CD4-positive, alpha-beta T cell treated with Interleukin-4 for 4 hours (primary cell): ENCODE measurements around the gene MAGI2.
"Not testable (repeated sequence)": the region's sequence is repeated elsewhere in the genome, so short reads cannot be mapped to it uniquely, and the experiment has no call there.

Source experiments
- DNase-seq: peaks from one replicate; pipeline ENCODE4 v3.0.0-alpha.2; 2020

Gene MAGI2

DNA sequence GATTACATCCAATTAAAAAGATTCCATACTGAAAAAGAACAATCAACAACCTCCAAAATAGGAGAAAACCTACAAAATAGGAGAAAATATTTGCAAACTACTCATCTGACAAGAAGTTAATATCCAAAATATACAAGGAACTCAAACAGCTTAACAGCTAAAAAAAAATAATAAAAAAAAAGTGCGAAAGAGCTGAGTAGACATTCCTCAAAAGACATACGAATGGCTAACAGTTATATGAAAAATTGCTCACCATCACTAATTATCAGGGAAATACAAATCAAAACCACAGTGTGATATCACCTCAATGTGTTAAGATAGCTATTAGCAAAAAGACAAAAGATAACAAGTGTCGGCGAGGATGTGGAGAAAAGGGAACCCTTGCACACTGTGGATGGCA lies 1204.6 kb downstream of the MAGI2 start:
- DNase-seq: no peak

DNA sequence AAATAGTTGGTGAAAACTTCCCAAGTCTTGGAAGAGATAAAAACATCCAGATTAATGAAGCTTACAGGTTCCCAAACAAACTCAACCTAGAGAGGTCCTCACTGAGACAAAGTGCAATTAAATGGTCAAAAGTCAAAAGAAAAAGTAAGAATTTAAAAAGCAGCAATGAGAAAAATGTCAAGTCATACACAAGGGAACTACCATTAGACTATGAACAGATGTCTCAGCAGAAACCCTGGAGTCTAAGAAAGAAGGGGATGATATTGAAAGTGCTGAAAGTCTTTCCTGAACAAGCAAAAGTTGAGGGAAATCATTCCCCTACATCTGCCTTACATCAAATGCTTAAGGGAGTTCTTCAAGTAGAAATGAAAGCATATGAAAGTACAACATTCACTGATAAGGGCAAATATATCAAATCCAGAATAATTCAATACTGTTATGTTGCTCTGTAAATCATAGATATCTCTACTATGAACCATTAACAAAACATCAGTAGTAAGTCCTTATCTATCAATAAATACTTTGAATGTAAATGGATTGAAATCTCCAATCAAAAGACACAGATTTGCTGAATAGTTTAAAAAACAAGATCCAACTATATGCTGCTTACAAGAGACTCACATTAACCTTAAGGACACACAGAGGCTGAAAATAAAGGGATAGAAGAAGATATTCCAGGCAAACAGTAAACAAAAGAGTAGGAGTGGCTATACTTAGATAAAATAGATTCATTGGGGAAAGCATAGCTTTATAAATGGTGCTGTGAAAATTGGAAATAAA lies 1205.4 kb downstream of the MAGI2 start:
- DNase-seq: no peak

DNA sequence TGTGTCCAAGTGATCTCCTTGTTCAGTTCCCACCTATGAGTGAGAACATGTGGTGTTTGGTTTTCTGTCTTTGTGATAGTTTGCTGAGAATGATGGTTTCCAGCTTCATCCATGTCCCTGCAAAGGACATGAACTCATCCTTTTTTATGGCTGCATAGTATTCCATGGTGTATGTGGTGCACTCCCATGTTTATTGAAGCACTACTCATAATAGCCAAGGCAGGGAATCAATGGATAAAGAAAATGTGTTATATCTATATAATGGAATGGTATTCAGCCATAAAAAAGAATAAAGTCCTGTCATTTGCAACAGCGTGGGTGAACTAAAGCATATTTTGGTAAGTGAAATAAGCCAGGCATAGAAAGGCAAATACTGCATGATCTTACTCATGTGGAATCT lies 1213.3 kb downstream of the MAGI2 start:
- DNase-seq: not testable (repeated sequence)

DNA sequence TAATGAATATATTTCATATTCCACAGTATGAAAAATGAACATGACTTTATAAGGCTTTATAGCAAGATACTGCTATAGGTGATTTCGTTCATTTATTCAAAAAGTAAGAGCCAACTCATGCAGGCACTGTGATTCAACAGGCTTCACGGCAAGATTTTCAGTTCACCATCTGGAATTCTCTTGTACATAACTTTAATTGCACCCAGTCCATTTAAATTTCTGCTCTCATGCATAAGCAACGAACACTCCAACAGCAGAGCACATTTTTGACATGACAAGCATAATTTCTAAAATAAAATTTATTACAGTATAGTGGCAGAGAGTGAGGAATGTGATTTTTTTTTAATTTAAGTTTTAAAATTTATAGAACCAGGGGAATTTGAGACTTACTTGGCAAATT lies 1218.8 kb downstream of the MAGI2 start:
- no peak for DNase-seq

DNA sequence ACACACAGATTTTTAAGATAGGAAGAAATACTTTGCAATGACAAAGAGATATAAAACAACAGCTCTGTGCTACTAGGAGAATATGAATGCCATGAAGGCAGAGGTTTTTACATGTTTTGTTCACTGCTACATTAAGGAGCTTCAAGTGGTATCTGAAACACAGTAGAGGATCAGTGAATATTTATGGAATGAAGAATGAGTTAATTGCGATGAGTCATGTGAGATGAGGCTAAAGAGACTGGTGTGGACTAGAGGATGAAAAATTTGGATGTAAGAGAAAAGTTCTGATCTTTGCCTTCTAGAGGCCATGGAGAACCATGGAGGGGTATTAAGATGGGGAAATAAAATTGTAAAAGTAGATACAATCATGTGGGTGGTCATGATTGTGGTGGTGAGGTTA lies 1220.7 kb downstream of the MAGI2 start:
- no peak for DNase-seq

DNA sequence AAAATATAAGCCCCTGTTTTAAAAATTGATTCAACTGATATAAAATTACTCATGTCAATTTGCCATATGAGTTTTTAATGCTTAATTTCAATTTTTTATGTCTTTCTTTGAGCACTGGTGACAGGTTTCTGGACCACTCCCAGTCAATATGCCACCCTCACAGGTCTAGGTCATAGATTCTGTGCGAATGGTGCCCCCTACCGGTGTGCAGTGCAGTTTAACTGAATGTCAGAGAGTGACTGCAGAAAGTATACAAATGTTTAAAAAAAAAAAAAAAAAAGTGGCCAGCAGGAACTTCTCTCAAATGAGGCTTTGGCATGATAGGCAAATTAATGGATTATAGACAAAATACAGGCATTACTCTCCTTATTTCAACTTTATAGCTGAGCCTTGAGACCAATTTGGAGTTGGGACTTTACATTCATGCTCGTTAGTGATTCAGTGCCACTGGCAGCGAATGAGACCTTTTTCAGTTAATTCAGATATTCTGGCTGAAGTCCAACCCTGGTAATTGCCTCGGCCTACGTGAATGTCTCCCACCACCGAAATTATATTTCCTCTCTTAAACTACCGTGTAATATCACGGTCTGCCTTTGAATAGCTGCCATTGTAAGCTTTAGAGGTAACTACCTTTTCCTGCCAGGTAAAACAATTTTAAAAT lies 1227.3 kb downstream of the MAGI2 start:
- no peak for DNase-seq

DNA sequence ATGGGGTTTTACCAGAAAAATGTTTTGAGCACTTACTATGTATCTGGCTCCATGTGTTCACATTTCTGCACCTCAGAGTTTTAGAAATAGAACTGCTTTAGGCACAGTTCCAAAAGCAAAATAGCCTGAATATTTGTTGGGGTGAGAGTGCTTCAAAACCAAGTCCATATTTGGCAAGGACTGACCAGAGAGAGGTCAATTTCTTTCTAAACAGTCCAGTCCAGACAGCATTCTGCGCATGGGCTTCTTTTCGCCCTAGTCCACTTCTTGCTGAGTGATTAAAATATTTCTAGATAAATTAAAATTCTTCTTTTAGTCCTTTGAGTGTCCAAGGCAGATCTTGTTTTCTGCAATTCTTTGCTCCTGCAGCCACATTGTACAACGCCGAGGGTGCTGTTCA lies 1227.9 kb downstream of the MAGI2 start:
- DNase-seq: no peak

DNA sequence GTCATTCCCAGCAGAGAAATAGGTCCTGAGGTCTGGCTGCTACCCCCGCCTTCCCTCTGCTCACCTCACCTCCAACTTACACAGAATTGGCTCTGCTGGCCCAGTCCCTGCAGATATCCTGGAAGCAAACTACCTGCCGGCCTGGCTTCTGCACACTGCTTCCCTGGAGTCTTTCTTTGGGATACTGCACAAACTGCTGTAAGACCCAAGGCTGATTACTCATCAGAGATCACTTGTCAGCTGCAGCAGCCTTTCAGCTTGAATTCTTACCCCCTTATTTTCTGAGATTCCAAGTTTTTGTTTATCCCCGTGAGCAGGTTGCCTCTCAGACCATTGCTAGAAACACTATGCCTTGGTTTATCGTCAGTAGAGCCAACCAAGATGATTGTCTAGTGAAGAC lies 1228.5 kb downstream of the MAGI2 start:
- no peak for DNase-seq

DNA sequence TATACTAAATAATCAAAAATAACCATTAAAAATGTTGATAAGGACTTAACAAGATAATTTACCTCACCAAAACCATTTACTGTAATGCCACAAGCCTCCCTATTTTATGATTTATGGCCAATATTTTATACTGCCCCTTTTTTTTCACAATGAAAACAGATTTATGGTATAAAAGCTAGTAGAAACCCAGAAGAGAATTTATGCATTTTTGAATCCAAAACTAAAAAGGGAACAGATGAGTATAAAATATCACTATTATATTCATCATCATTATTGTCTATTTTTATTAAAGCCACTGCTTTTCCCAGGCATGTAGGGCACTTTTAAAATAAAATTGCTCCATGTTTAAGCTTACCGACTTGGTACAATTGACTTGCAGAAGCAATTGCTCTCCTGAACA lies 1229.9 kb downstream of the MAGI2 start:
- DNase-seq: no peak

DNA sequence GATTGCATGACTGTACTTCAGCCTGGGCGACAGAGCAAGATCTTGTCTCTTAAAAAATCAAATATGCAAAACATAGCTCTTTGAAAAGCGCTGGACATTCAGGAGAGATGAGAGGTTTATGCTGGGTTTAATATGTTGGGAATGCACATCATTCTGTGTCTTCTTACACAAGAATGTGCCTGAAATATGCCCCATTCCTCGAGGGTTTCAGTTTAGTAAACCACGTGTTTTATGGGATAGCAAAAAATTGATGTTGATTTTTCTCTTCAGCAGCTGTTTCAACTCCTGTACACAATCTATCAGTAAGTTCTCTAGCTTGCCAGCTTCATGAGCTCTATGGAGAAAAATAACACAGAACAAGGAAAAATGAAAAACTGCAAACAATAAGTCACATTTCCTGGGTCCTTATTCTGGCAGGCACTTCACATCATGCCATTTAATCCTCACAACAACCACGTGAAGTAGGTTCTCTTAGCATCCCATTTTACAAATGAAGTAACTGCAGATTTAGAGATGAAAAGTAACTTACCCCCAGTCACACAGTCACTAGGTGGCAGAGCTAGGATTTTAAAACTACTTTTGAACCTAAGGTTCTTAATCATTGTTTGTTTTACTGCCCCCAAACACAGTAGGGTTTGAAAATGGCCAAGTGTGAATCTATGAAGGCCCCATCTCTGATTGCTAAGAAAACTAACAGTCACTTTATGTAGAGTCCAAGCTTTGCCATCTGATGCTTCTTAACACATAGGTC lies 1231.3 kb downstream of the MAGI2 start:
- no peak for DNase-seq

DNA sequence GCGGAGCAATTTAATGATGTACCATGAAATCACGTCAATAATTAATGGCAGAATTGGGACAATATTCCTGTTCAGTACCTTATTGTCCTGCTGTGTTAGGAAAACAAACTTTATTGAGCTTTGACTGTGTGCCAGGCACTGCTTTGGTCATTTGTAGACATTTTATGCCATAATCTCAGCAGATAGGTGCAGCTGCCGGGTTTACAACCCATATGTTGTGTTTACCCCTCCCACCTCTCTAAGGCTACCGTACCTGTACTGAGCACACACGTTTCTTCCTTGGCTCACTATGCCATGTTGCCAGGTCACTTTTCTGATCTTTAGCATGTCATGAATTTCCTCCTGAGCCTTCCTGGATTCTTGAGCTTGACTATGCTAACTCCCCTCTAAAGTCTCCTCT lies 1232.7 kb downstream of the MAGI2 start:
- no peak for DNase-seq

DNA sequence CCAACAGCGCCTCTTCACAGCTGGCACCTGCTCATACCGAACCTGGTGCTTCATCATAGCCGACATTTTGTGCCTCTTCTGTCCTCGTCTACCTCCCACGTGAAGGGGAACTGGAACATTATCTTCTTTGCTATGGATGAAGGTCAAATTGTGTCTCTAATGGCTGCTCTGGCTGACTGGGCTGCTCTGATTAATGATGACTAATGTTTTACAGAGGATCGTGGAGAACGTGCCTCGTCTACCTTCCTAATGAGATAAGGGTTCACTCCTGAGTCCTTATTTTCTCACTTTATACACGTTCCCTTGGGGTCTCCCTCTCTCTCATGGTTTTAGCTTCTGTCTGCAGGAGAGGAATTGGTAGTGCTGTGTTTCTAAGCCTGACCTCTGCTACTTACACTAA lies 1234.6 kb downstream of the MAGI2 start:
- DNase-seq: no peak

DNA sequence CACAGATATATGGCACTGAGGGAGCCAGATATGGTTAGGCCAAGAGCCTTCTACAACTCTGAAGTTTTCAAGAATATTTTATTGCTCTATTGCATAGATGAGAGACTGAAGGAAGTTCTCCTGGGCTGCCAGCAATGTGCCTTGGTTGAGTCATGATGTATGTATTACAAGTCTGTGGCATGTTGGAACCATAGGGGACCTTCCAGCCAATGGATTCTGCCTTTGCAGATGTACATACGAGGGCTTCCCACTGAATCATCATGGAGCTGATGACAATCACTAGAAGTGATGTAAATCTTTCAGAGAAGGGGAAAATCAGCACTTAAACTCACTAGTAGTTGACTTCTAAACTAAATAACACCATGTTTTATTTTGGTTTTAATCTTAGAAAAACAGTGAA lies 1235.4 kb downstream of the MAGI2 start:
- no peak for DNase-seq

DNA sequence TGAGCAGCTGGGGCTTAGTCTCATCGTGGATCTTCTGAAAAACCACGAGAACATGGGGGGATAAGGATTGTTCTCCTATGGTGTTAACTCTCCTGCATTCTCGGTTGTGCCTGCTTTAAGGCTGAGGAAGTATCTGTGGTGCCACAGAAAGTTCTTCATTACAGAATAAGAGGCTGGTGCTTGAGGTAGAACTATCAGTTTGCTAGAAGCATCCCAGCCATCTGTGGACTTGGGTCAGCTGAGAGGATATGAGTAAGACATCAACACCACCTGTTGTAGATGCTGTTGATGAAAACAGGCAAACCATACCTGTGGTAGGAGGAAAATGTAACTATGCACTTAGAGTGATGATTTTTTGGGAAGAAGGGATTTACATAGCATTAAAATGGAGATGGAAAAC lies 1238.3 kb downstream of the MAGI2 start:
- no peak for DNase-seq

DNA sequence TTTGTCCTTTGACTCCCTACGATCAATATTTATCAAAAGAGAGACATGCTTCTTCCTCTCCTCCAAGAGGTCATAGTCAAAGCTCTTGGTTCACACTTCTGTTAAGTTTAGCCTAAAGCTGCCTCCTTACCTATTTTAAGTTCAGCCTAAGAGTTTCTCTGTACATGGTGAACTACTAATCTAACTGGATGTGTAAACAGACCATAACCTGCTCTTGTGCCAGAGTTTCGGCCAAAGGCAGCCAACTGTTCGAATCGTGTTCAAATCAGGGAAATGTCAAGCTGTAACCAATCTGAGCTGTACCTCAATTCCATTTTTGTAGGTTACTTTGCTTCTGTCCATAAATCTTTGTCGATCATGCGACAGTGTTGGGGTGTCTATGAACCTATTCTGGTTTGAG lies 1240.1 kb downstream of the MAGI2 start:
- DNase-seq: no peak

DNA sequence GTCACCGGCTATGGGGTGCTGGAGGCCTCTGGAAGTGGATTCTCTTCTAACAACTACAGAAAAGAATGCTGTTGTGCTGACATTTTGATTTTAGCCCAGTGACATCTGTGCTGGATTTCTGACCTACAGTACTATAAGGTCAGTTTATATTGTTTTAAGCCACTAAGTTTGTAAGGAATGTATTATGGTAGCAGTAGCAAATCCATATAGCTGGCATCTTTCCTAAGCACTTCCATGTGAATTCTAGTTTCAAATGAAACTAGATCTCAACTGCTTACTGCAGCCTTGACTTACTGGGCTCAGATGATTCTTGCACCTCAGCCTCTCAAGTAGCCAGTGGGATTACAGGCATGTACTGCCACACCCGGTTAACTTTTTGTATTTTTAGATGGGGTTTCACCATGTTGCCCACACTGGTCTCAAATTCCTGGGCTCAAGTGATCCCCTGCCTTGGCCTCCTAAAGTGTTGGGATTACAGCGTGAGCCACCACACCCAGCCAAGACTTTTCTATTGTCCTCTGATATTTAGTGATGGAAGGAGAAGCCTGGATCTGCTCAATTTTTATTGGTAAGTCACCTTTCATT lies 1240.9 kb downstream of the MAGI2 start:
- no peak for DNase-seq

DNA sequence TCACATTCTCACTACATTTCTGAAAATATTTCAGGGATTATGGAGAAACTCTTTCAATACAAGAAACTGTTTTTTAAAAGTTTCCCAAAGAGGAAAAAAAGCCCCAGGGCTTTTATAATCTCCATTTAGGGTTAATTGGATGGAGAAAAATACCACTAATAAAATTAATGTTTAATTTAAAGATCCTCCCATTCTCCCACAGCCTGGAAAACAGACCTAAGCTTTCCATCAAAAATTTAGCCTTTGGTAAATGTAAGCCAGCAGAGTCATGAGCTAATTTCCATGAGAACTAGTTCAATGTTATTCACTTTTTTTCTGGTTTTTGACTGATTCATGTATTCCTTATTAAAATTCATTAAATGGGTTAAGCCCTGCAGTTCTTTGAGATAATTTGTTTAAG lies 1246.2 kb downstream of the MAGI2 start:
- DNase-seq: no peak

DNA sequence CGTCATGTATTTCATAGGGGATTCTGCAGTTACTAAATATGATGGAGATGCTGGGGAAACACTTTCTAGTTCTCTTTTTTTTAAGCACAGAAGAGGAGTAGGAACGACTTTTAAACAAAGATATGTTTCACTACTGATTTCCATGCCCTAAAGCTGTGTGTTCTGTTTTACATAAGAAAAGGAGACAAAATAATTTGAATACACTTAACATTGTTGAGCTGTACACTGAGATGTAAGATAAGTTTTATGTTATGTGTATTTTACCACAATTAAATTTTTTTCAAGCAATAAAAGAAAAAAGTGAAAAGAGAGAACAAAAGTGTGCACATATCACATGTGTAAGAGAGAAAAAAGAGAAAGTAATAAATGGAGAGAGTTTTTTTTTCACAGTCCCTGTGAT lies 1246.7 kb downstream of the MAGI2 start:
- no peak for DNase-seq

DNA sequence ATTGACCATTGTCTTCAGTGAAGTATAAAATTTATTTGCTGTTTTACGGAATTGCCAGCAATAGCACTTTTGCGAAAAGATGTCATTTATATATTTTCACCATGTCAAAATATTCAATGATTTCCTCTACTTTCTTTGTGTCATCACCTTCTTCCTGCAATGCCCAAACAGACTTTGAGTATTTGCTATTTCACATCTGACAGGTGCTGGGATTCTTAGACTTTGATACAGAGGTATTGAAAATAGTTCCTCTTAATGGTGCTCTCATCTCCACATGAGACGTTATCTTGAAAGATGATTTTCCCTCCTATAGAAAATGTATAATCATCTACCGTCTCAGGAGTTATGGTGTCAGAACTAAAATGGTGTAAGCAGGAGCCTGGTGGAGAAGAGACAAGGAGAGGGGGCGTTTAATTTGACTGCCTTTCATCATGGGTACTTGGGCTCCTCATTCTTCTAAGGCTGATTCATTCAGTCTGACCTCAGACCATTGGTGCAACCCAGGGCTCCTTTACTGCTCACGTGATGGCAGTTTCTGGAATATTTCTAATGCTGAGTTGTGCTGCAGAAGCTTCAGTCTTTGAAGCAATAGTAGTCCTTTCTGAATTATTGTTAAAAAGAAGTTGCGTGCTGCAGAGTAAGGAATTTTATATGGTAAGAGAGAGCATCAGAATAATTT lies 1250.3 kb downstream of the MAGI2 start:
- DNase-seq: no peak

DNA sequence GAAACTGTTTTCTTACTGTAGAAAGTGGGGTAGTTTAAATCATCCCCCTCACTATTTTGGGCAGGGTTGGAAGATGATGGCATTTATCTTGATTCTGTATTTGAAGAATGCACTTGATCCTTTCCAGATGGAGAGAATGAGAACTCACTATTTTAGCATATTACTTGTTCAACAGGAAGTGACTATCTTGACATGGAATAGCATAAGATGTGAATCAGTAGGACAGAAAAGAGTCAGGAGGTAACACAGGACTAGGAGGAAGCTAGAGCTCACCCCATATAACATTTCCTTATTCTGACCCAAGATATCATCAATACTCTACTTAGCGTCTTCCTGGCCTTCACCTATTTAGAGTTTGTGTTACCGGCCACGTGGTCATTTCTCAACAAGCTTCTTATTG lies 1254.7 kb downstream of the MAGI2 start:
- DNase-seq: no peak

DNA sequence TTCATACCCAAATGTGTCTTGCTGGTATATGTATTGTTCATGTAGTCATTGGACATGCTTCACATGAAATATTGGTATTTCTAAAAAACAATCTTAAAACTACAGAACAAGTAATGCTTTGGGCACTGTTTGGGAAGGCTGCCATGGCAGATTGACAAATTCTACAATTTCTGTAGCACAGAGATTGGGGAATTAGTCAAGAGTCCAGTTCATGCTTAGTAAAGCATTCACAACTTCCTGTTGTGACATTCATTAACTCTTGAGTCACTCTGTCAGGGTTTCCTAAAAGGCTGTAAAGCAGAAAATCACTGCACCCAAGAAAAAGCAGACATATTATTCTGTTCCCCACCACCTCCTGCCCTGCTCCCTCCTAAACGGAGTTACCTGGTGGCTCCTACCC lies 1256.0 kb downstream of the MAGI2 start:
- DNase-seq: no peak

DNA sequence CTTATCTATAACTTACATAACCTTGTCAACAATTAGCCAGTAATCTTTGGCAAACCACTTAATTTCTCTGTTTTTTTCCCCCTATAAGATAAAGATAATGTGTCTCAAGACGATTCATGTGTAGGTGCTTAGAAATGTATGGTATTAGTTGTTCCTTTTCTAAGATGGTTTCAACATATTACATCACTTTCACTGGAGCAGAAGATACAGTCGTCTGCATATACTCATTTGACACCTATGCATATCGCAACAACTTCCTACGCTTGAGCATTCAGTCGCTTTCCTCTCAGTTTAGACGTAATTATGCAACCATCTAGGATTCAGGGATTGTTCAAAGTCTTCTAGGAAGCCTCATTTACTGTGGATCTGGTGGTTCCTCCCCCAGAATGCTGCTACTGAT lies 1258.2 kb downstream of the MAGI2 start:
- DNase-seq: no peak

DNA sequence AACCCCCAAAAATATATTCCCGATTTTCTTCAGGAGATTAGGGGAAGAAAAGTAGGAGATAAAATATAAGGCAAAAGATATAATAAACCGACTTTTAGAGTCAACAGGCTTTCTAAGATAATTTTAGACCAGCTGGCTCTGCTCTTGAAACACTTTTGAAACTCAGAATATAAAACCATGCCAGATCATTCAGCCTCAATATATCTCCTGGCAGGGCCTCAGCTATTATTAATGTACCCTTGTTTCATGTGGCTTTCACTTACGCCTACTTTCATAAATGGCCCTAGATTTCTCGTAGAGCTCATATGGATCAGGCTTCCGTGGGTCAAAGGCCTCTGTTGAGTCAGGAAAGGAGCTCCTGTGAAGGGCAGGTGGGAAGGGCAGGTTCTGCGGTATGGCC lies 1258.9 kb downstream of the MAGI2 start:
- DNase-seq: no peak
